Osteoblast (primary cell): ENCODE data around the gene RNF41. TPM values are rescaled to one million over a fixed set of nuclear protein-coding genes. Genes with fewer than 3 reads are reported as not detected.

Experiments
- DNase-seq: peaks from one replicate; pipeline ENCODE4 v3.0.0; 2011; ENCODE audit warnings: low spot score, mixed read lengths; ENCODE audit not compliant: insufficient read length; ENCODE audit errors: missing footprints
- H2AFZ ChIP-seq: 2 replicates; pipeline ENCODE4 v1.6.0; 2011; ENCODE audit warnings: mild to moderate bottlenecking, low read length
- H3K27ac ChIP-seq: 2 replicates; pipeline ENCODE4 v1.5.1; 2011; ENCODE audit warnings: mild to moderate bottlenecking, low read depth, low read length, moderate library complexity
- H3K27me3 ChIP-seq: 2 replicates; pipeline ENCODE4 v1.6.0; 2012; ENCODE audit warnings: mild to moderate bottlenecking, control low read depth, inconsistent platforms, low read length, moderate library complexity; ENCODE audit not compliant: insufficient read depth
- H3K36me3 ChIP-seq: 2 replicates; pipeline ENCODE4 v1.5.1; 2011; ENCODE audit warnings: mild to moderate bottlenecking, low read length, control low read depth, moderate library complexity; ENCODE audit not compliant: insufficient read depth
- H3K4me1 ChIP-seq: 2 replicates; pipeline ENCODE4 v1.5.1; 2011; ENCODE audit warnings: mild to moderate bottlenecking, low read length, control low read depth, moderate library complexity; ENCODE audit not compliant: insufficient read depth
- H3K4me2 ChIP-seq: 2 replicates; pipeline ENCODE4 v1.6.0; 2011; ENCODE audit warnings: mild to moderate bottlenecking, low read length; ENCODE audit not compliant: insufficient read depth
- H3K4me3 ChIP-seq: fragments of 200-600 bp; sonication (generic); 3 replicates; pipeline ENCODE4 v1.5.1; 2012; ENCODE audit warnings: mild to moderate bottlenecking, low read length, inconsistent platforms; ENCODE audit not compliant: insufficient read depth
- H3K79me2 ChIP-seq: 2 replicates; pipeline ENCODE4 v1.6.0; 2012; ENCODE audit warnings: mild to moderate bottlenecking, low read length, control low read depth, inconsistent platforms; ENCODE audit not compliant: insufficient read depth
- H3K9me3 ChIP-seq: 2 replicates; pipeline ENCODE4 v1.5.1; 2011; ENCODE audit warnings: low read depth, low read length, control low read depth
- H4K20me1 ChIP-seq: 2 replicates; pipeline ENCODE4 v1.6.0; 2012; ENCODE audit warnings: mild to moderate bottlenecking, low read length, control low read depth; ENCODE audit not compliant: insufficient read depth
- CTCF ChIP-seq: IDR thresholded peaks from 2 replicates; pipeline ENCODE4 v1.5.1; 2011; ENCODE audit warnings: mild to moderate bottlenecking, low read depth, low read length, moderate library complexity; ENCODE audit errors: extremely low read depth
- total RNA-seq: library from RNA; depleted of rRNA; stranded (reverse); fragments of >200 nt; gene quantifications from 2 replicates; pipeline ENCODE4 v1.2.3, GENCODE V29; 2012

The RNF41 gene
- total RNA-seq, 1 donor, result 159 TPM

- H3K27me3 ChIP-seq, result no peaks in the 10 kb centered on the region
- H3K27ac ChIP-seq, result peak overlapping the region; percentile 82
- H3K4me2 ChIP-seq, result peak overlapping the region; percentile 97
- H2AFZ ChIP-seq, result peak overlapping the region; percentile 91
- peaks cover 32% of the 10 kb centered on the region for H3K4me1 ChIP-seq
- no peaks in the 10 kb centered on the region for H3K9me3 ChIP-seq
- peak overlapping the region; percentile 87 for H3K4me3 ChIP-seq
- no peak for TF ChIP-seq CTCF
- DNase-seq, result peak; percentile 14
- H3K79me2 ChIP-seq, result peaks cover 25% of the 10 kb centered on the region
- no peaks in the 10 kb centered on the region for H4K20me1 ChIP-seq
- H3K36me3 ChIP-seq, result peaks cover 3% of the 10 kb centered on the region
Measured at GRCh38 chr12:56223571-56224101, 1.9 kb upstream of the RNF41 start.

GRCh38 chr12:56222531-56222895 is 791 bp upstream of the RNF41 start:
- Histone ChIP-seq H3K36me3 (peaks cover 6% of the 10 kb centered on the region), H3K4me2 (peak overlapping the region; percentile 100), H3K4me1 (peaks cover 32% of the 10 kb centered on the region), H2AFZ (peak overlapping the region; percentile 63), H3K27me3 (no peaks in the 10 kb centered on the region), H3K27ac (peak overlapping the region; percentile 96), H4K20me1 (peaks cover 3% of the 10 kb centered on the region), H3K79me2 (peaks cover 34% of the 10 kb centered on the region), H3K4me3 (peak overlapping the region; percentile 86), H3K9me3 (no peaks in the 10 kb centered on the region)
- peak; percentile 58 for DNase-seq
- TF ChIP-seq CTCF, result no peak

GRCh38 chr12:56221232-56221756 is 428 bp downstream of the RNF41 start:
- H3K27ac ChIP-seq, result peak overlapping the region; percentile 96
- no peak for TF ChIP-seq CTCF
- no peaks in the 10 kb centered on the region for H3K27me3 ChIP-seq
- peak; percentile 98 for DNase-seq
- H3K4me3 ChIP-seq, result peak overlapping the region; percentile 86
- H3K9me3 ChIP-seq, result no peaks in the 10 kb centered on the region
- peaks cover 32% of the 10 kb centered on the region for H3K4me1 ChIP-seq
- peak overlapping the region; percentile 18 for H2AFZ ChIP-seq
- H3K79me2 ChIP-seq, result peaks cover 45% of the 10 kb centered on the region
- H4K20me1 ChIP-seq, result peaks cover 10% of the 10 kb centered on the region
- peaks cover 7% of the 10 kb centered on the region for H3K36me3 ChIP-seq
- peak overlapping the region; percentile 100 for H3K4me2 ChIP-seq

- Histone ChIP-seq H3K36me3 (peaks cover 12% of the 10 kb centered on the region), H4K20me1 (peaks cover 14% of the 10 kb centered on the region), H3K27me3 (no peaks in the 10 kb centered on the region), H2AFZ (peak overlapping the region; percentile 6), H3K4me3 (peak overlapping the region; percentile 86), H3K4me1 (peaks cover 32% of the 10 kb centered on the region), H3K4me2 (peak overlapping the region; percentile 100), H3K79me2 (peaks cover 49% of the 10 kb centered on the region), H3K27ac (peak overlapping the region; percentile 96), H3K9me3 (no peaks in the 10 kb centered on the region)
- peak; percentile 89 for DNase-seq
- no peak for TF ChIP-seq CTCF
Measured at GRCh38 chr12:56220611-56221231, 1.0 kb downstream of the RNF41 start.
